H1 (cell line): ENCODE measurements around the gene NAPA. TPM values are rescaled to one million over a fixed set of nuclear protein-coding genes. Genes with fewer than 3 reads are reported as not detected.

Source experiments
- CTCF ChIA-PET: fragments of 300-600 bp; sonication (Branson Sonifier 250); formaldehyde crosslinking; loops from one replicate; lab custom pipeline; 2021; ENCODE audit not compliant: partially characterized antibody; lab: Charles Lee
- POLR2A ChIA-PET: fragments of 300-600 bp; sonication (Branson Sonifier 250); formaldehyde crosslinking; loops from one replicate; lab custom pipeline; 2021; ENCODE audit warnings: inconsistent platforms; ENCODE audit not compliant: partially characterized antibody; lab: Charles Lee
- DNase-seq, 2 experiments: peaks; one replicate each; pipeline versions ENCODE4 v3.0.0 to v3.0.0-alpha.2; 2010 to 2022; ENCODE audit warnings: low spot score in 2 of 2, low read depth in 1 of 2, mixed read lengths in 1 of 2
- FAIRE-seq: peaks from 2 replicates; lab custom pipeline; 2011; peaks lifted over from hg19 to GRCh38; lab: Jason Lieb, UNC
- H2AFZ ChIP-seq: 2 replicates; pipeline ENCODE4 v1.8.1; 2012; ENCODE audit warnings: low read length, inconsistent platforms
- H2AK5ac ChIP-seq: 2 replicates; pipeline ENCODE4 v1.6.1; 2013; ENCODE audit warnings: low read depth, low read length
- H2BK120ac ChIP-seq: replicated peaks from 2 replicates; pipeline ENCODE3; 2013; ENCODE audit warnings: low read depth, low read length, inconsistent platforms
- H2BK12ac ChIP-seq: 2 replicates; pipeline ENCODE4 v1.6.1; 2013; ENCODE audit warnings: low read depth, low read length
- H2BK15ac ChIP-seq: 2 replicates; pipeline ENCODE4 v1.6.1; 2013; ENCODE audit warnings: low read length
- H2BK20ac ChIP-seq: 2 replicates; pipeline ENCODE4 v1.6.1; 2013; ENCODE audit warnings: low read length
- H2BK5ac ChIP-seq: 2 replicates; pipeline ENCODE4 v1.6.1; 2013; ENCODE audit warnings: low read depth, low read length
- H3K14ac ChIP-seq: 2 replicates; pipeline ENCODE4 v1.6.1; 2013; ENCODE audit warnings: inconsistent platforms; ENCODE audit not compliant: insufficient read length
- H3K18ac ChIP-seq: 2 replicates; pipeline ENCODE4 v1.6.1; 2013; ENCODE audit warnings: low read length; ENCODE audit errors: extremely low read depth
- H3K23ac ChIP-seq: 2 replicates; pipeline ENCODE4 v1.6.1; 2013; ENCODE audit warnings: inconsistent platforms; ENCODE audit not compliant: insufficient read length
- H3K23me2 ChIP-seq: 2 replicates; pipeline ENCODE4 v1.6.1; 2013; ENCODE audit warnings: low read depth, low read length
- H3K27ac ChIP-seq: 2 replicates; pipeline ENCODE4 v1.6.1; 2011; ENCODE audit warnings: low read depth, low read length, inconsistent platforms
- H3K27me3 ChIP-seq, 4 experiments: replicated peaks in 1 of 4; 1 replicate in 1 of 4; 2 replicates in 3 of 4; pipeline versions ENCODE4 v1.6.1 to v1.8.1; 2011 to 2013; ENCODE audit warnings: low read length in 3 of 4, mild to moderate bottlenecking in 3 of 4, inconsistent platforms in 2 of 4, mixed read lengths in 2 of 4, moderate library complexity in 1 of 4; ENCODE audit not compliant: control insufficient read depth in 3 of 4, insufficient read depth in 3 of 4; ENCODE audit errors: extremely low read depth in 1 of 4
- H3K36me3 ChIP-seq, 4 experiments: 2 replicates each; pipeline versions ENCODE4 v1.6.1 to v1.8.1; 2011 to 2013; ENCODE audit warnings: mild to moderate bottlenecking in 4 of 4, low read length in 3 of 4, moderate library complexity in 2 of 4, control low read depth in 1 of 4, inconsistent platforms in 1 of 4; ENCODE audit not compliant: insufficient read depth in 4 of 4, control insufficient read depth in 2 of 4
- H3K4ac ChIP-seq: replicated peaks from 2 replicates; pipeline ENCODE3; 2013; ENCODE audit warnings: low read length, low read depth, mixed read lengths, inconsistent platforms; ENCODE audit not compliant: insufficient read length
- H3K4me1 ChIP-seq, 4 experiments: replicated peaks in 1 of 4; 1 replicate in 1 of 4; 2 replicates in 3 of 4; pipeline versions ENCODE4 v1.6.1 to v1.8.1; 2011 to 2013; ENCODE audit warnings: low read length in 3 of 4, inconsistent platforms in 2 of 4, mixed read lengths in 1 of 4; ENCODE audit not compliant: insufficient read depth in 4 of 4, control insufficient read depth in 3 of 4
- H3K4me2 ChIP-seq, 2 experiments: 2 replicates each; pipeline versions ENCODE4 v1.6.1 to v1.8.1; 2011 to 2013; ENCODE audit warnings: low read depth in 2 of 2, low read length in 2 of 2, control low read depth in 1 of 2, inconsistent platforms in 1 of 2, mild to moderate bottlenecking in 1 of 2; ENCODE audit not compliant: insufficient read depth in 1 of 2
- H3K4me3 ChIP-seq, 4 experiments: fragments of 200-600, 300-600 bp in 1 of 4; sonication (generic), shearing (Covaris generic), sonication (Bioruptor Twin) in 1 of 4; 2 replicates each; pipeline versions ENCODE4 v1.5.1 to v1.8.1; 2011 to 2016; ENCODE audit warnings: low read length in 4 of 4, low read depth in 3 of 4, control low read depth in 2 of 4, inconsistent platforms in 2 of 4, mild to moderate bottlenecking in 2 of 4, mixed read lengths in 1 of 4, moderate library complexity in 1 of 4; ENCODE audit not compliant: insufficient read depth in 2 of 4; ENCODE audit errors: extremely low read depth in 1 of 4
- H3K56ac ChIP-seq: replicated peaks from 2 replicates; pipeline ENCODE3; 2013; ENCODE audit warnings: low read depth, mild to moderate bottlenecking, mixed read lengths, low read length, inconsistent platforms; ENCODE audit not compliant: insufficient read length
- H3K79me1 ChIP-seq: 2 replicates; pipeline ENCODE4 v1.6.1; 2013; ENCODE audit warnings: low read depth, low read length, control low read depth
- H3K79me2 ChIP-seq, 2 experiments: 2 replicates each; pipeline versions ENCODE4 v1.6.1 to v1.8.1; 2012 to 2013; ENCODE audit warnings: low read length in 2 of 2, mild to moderate bottlenecking in 2 of 2, inconsistent platforms in 1 of 2; ENCODE audit not compliant: insufficient read depth in 2 of 2, control insufficient read depth in 1 of 2
- H3K9ac ChIP-seq, 4 experiments: replicated peaks in 1 of 4; 1 replicate in 1 of 4; 2 replicates in 3 of 4; pipeline versions ENCODE4 v1.6.1 to v1.8.1; 2011 to 2013; ENCODE audit warnings: low read depth in 3 of 4, low read length in 3 of 4, control low read depth in 2 of 4, mild to moderate bottlenecking in 2 of 4, moderate library complexity in 2 of 4, inconsistent platforms in 1 of 4; ENCODE audit errors: extremely low read depth in 1 of 4
- H3K9me3 ChIP-seq, 2 experiments: 2 replicates each; pipeline versions ENCODE4 v1.6.1 to v1.8.1; 2012 to 2013; ENCODE audit warnings: mild to moderate bottlenecking in 2 of 2, moderate library complexity in 2 of 2, control low read depth in 1 of 2, inconsistent platforms in 1 of 2, low read depth in 1 of 2, low read length in 1 of 2, mixed read lengths in 1 of 2; ENCODE audit not compliant: insufficient read depth in 2 of 2
- H4K20me1 ChIP-seq, 2 experiments: replicated peaks in 1 of 2; 2 replicates each; pipeline versions ENCODE3 to v1.8.1; 2011 to 2013; ENCODE audit warnings: inconsistent platforms in 2 of 2, low read length in 2 of 2, mild to moderate bottlenecking in 1 of 2; ENCODE audit not compliant: insufficient read depth in 2 of 2, control insufficient read depth in 1 of 2
- H4K5ac ChIP-seq: 2 replicates; pipeline ENCODE4 v1.6.1; 2013; ENCODE audit warnings: low read length, low read depth, mixed read lengths, inconsistent platforms; ENCODE audit not compliant: insufficient read length
- H4K8ac ChIP-seq: 2 replicates; pipeline ENCODE4 v1.8.0; 2013; ENCODE audit warnings: mild to moderate bottlenecking, moderate library complexity, low read length, inconsistent platforms; ENCODE audit not compliant: insufficient read depth; ENCODE audit errors: extremely low read depth
- H4K91ac ChIP-seq: replicated peaks from 2 replicates; pipeline ENCODE3; 2013; ENCODE audit warnings: low read length, mixed read lengths, inconsistent platforms; ENCODE audit not compliant: insufficient read length
- BCL11A ChIP-seq, 2 experiments: IDR thresholded peaks; one replicate each; pipeline ENCODE4 v1.6.1; 2011; ENCODE audit warnings: low read depth in 2 of 2, low read length in 2 of 2, mild to moderate bottlenecking in 2 of 2
- CEBPB ChIP-seq: IDR thresholded peaks from 2 replicates; pipeline ENCODE4 v1.6.1; 2012; ENCODE audit warnings: low read depth, low read length
- E2F6 ChIP-seq: IDR thresholded peaks from 2 replicates; pipeline ENCODE4 v1.6.1; 2012; ENCODE audit warnings: inconsistent platforms
- KDM4A ChIP-seq: IDR thresholded peaks from one replicate; pipeline ENCODE4 v1.7.1; 2012; ENCODE audit warnings: low read depth, mild to moderate bottlenecking, moderate library complexity, low read length, inconsistent platforms; ENCODE audit not compliant: severe bottlenecking
- KDM5A ChIP-seq: fragments of 200-600 bp; IDR thresholded peaks from 2 replicates; pipeline ENCODE4 v1.7.1; 2012; ENCODE audit warnings: mild to moderate bottlenecking, low read length, inconsistent platforms, mixed read lengths
- POLR2A ChIP-seq, 2 experiments: IDR thresholded peaks; 1 replicate in 1 of 2; 2 replicates in 1 of 2; pipeline ENCODE4 v1.6.1; 2011; ENCODE audit warnings: low read depth in 2 of 2, low read length in 2 of 2, mild to moderate bottlenecking in 2 of 2; ENCODE audit errors: control extremely low read depth in 1 of 2
- RAD21 ChIP-seq, 2 experiments: IDR thresholded peaks in 1 of 2; conservative IDR thresholded peaks in 1 of 2; 2 replicates each; pipeline ENCODE4 v1.6.1; 2011; ENCODE audit warnings: low read depth in 2 of 2, low read length in 2 of 2, improper control_type of control experiment in 1 of 2, inconsistent platforms in 1 of 2, mild to moderate bottlenecking in 1 of 2, moderate library complexity in 1 of 2
- TAF1 ChIP-seq: IDR thresholded peaks from 2 replicates; pipeline ENCODE4 v1.6.1; 2011; ENCODE audit warnings: mild to moderate bottlenecking, low read depth, low read length
- TAF7 ChIP-seq: optimal IDR thresholded peaks from 2 replicates; pipeline ENCODE3; 2011; ENCODE audit warnings: low read depth, mild to moderate bottlenecking, inconsistent platforms, low read length, moderate library complexity, borderline replicate concordance
- WGBS, 2 experiments: shearing (Covaris generic) in 1 of 2; methylation state at CpG; one replicate each; pipeline versions ENCODE4 v1.1.6 to v1.1.7; 2013 to 2015; ENCODE audit warnings: low lambda C conversion rate in 2 of 2, mixed read lengths in 2 of 2, inconsistent platforms in 1 of 2, low coverage in 1 of 2, missing lambda C conversion rate in 1 of 2; ENCODE audit not compliant: insufficient replicate concordance in 2 of 2, insufficient coverage in 1 of 2, insufficient read length in 1 of 2; ENCODE audit errors: extremely low coverage in 1 of 2, missing lambda C conversion rate in 1 of 2; 5-methylcytosine and 5-hydroxymethylcytosine counted together
- polyA plus RNA-seq, 7 experiments: library from polyadenylated mRNA; depleted of rRNA in 3 of 7; stranded (reverse) in 5 of 7; unstranded in 2 of 7; fragments of >200 nt in 5 of 7; fragments of 200-250 nt in 2 of 7; gene quantifications; 1 replicate in 5 of 7; 2 replicates in 1 of 7; 4 replicates in 1 of 7; pipeline versions ENCODE4 v1.2.1 to v1.2.3, GENCODE V29; 2011 to 2013; ENCODE audit warnings: missing spikeins in 2 of 7, mixed read lengths in 2 of 7
- total RNA-seq: library from RNA; stranded (reverse); fragmentation: NEBNext Ultra II Directional; extraction: Animal tissue kit (Norgen Biotek cat#: 25700); gene quantifications from 2 replicates; pipeline ENCODE4 v1.2.1, GENCODE V29; 2021

Gene NAPA
- total and polyA plus RNA-seq, 2 of the 8 experiments (the other 6 are each of a cell fraction or from before 2014, with no cell fraction given): 58.5 to 78.2 TPM

- no peak for FAIRE-seq
- peak within 1 kb of the TSS; percentile 84 for H3K56ac ChIP-seq
- TF ChIP-seq POLR2A (IDR thresholded peaks at IDR 0.05; ENCODE audit: control extremely low read depth in 1 of 2, low read depth in 2 of 2, low read length in 2 of 2) (peak in 1 of 2 experiments; percentile 68; a peak in 2 of 3 replicates), BCL11A (IDR thresholded peaks at IDR 0.05; ENCODE audit: low read depth in 2 of 2, low read length in 2 of 2) (no peak), KDM5A (peak; percentile 76; the same call in 1 of the 2 replicates), RAD21 (IDR thresholded peaks at IDR 0.05 in 1 of 2, conservative IDR thresholded peaks at IDR 0.05 in 1 of 2; ENCODE audit: low read depth in 2 of 2, low read length in 2 of 2) (peak; percentile 70 to 76), TAF7 (peak; percentile 42), TAF1 (peak; percentile 82), KDM4A (peak; percentile 99), E2F6 (no peak), CEBPB (no peak)
Measured at GRCh38 chr19:47483800-47484690, 30.8 kb downstream of the NAPA start, which contains the start of gene KPTN. Gene KPTN, minus strand, starts transcription at chr19:47484219. Its CDS starts 59 bp downstream, at chr19:47484160.

More at GRCh38 chr19:47483800-47484690, 30.8 kb downstream of the NAPA start, which contains the start of gene KPTN:
- H2BK5ac ChIP-seq: peak within 1 kb of the TSS; percentile 95
- peak within 1 kb of the TSS; percentile 86 for H3K4me2 ChIP-seq
- no peaks in the 10 kb centered on the region for H3K79me2 ChIP-seq
- H3K23me2 ChIP-seq: peaks cover 11% of the 10 kb centered on the region
- H2AK5ac ChIP-seq: 0 out of 2 replicates have a peak within 1 kb of the TSS, but pooled peaks have one; percentile 46
- no peak within 1 kb of the TSS for H3K23ac ChIP-seq
- peak; percentile 75 to 99 for DNase-seq
- H3K14ac ChIP-seq: no peak within 1 kb of the TSS
- H2BK20ac ChIP-seq: peak within 1 kb of the TSS; percentile 80
- peaks cover 0 to 8% (median 3%) of the 10 kb centered on the region in 4 experiments; a peak in 2 of 7 replicates for H3K4me1 ChIP-seq
- peak within 1 kb of the TSS; percentile 76 to 90 (median 83) for H3K4me3 ChIP-seq
- 4% methylated on average over 45 of the region's 57 CpGs; no CpG with 5 or more reads in 1 of the 2 experiments for WGBS, 2 experiments
- H4K8ac ChIP-seq: peak within 1 kb of the TSS; percentile 98
- peaks cover 0 to 4% (median 0%) of the 10 kb centered on the region in 4 experiments; a peak in 1 of 8 replicates for H3K36me3 ChIP-seq
- H3K9ac ChIP-seq: peak within 1 kb of the TSS; percentile 64 to 96 (median 89)
- no peaks in the 10 kb centered on the region for H3K27me3 ChIP-seq
- H2BK15ac ChIP-seq: 0 out of 2 replicates have a peak within 1 kb of the TSS, but pooled peaks have one; percentile 61
- peak within 1 kb of the TSS; percentile 94 for H3K4ac ChIP-seq
- H2BK120ac ChIP-seq: peak within 1 kb of the TSS; percentile 91
- POLR2A ChIA-PET: interaction anchor here (0.6 to 5.0 kb wide), 26 partner anchors 10 to 262 kb away, joined by 3 to 55 read pairs (median 4); partner anchors contain the start of genes NAPA and SLC8A2
- H3K18ac ChIP-seq: peak within 1 kb of the TSS; percentile 87
- CTCF ChIA-PET: interaction anchor here (0.5 to 6.3 kb wide), 36 partner anchors 9 to 229 kb away, joined by 3 to 32 read pairs (median 4); partner anchors contain the start of gene MEIS3
- no peaks in the 10 kb centered on the region for H3K9me3 ChIP-seq
- no peaks in the 10 kb centered on the region for H4K20me1 ChIP-seq
- peak within 1 kb of the TSS; percentile 99 for H4K91ac ChIP-seq
- peak within 1 kb of the TSS; percentile 50 for H2BK12ac ChIP-seq
- H3K79me1 ChIP-seq: no peaks in the 10 kb centered on the region
- H3K27ac ChIP-seq: peak within 1 kb of the TSS; percentile 94
- peak within 1 kb of the TSS; percentile 89 for H4K5ac ChIP-seq
- peak within 1 kb of the TSS; percentile 74; the same call in 1 of the 2 replicates for H2AFZ ChIP-seq
